ENCODE data around the gene NRK.
"Not testable (repeated sequence)": the region's sequence is repeated elsewhere in the genome, so short reads cannot be mapped to it uniquely, and the experiment has no call there.

The NRK gene, protein sequence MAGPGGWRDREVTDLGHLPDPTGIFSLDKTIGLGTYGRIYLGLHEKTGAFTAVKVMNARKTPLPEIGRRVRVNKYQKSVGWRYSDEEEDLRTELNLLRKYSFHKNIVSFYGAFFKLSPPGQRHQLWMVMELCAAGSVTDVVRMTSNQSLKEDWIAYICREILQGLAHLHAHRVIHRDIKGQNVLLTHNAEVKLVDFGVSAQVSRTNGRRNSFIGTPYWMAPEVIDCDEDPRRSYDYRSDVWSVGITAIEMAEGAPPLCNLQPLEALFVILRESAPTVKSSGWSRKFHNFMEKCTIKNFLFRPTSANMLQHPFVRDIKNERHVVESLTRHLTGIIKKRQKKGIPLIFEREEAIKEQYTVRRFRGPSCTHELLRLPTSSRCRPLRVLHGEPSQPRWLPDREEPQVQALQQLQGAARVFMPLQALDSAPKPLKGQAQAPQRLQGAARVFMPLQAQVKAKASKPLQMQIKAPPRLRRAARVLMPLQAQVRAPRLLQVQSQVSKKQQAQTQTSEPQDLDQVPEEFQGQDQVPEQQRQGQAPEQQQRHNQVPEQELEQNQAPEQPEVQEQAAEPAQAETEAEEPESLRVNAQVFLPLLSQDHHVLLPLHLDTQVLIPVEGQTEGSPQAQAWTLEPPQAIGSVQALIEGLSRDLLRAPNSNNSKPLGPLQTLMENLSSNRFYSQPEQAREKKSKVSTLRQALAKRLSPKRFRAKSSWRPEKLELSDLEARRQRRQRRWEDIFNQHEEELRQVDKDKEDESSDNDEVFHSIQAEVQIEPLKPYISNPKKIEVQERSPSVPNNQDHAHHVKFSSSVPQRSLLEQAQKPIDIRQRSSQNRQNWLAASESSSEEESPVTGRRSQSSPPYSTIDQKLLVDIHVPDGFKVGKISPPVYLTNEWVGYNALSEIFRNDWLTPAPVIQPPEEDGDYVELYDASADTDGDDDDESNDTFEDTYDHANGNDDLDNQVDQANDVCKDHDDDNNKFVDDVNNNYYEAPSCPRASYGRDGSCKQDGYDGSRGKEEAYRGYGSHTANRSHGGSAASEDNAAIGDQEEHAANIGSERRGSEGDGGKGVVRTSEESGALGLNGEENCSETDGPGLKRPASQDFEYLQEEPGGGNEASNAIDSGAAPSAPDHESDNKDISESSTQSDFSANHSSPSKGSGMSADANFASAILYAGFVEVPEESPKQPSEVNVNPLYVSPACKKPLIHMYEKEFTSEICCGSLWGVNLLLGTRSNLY (N-terminal part only)

DNA sequence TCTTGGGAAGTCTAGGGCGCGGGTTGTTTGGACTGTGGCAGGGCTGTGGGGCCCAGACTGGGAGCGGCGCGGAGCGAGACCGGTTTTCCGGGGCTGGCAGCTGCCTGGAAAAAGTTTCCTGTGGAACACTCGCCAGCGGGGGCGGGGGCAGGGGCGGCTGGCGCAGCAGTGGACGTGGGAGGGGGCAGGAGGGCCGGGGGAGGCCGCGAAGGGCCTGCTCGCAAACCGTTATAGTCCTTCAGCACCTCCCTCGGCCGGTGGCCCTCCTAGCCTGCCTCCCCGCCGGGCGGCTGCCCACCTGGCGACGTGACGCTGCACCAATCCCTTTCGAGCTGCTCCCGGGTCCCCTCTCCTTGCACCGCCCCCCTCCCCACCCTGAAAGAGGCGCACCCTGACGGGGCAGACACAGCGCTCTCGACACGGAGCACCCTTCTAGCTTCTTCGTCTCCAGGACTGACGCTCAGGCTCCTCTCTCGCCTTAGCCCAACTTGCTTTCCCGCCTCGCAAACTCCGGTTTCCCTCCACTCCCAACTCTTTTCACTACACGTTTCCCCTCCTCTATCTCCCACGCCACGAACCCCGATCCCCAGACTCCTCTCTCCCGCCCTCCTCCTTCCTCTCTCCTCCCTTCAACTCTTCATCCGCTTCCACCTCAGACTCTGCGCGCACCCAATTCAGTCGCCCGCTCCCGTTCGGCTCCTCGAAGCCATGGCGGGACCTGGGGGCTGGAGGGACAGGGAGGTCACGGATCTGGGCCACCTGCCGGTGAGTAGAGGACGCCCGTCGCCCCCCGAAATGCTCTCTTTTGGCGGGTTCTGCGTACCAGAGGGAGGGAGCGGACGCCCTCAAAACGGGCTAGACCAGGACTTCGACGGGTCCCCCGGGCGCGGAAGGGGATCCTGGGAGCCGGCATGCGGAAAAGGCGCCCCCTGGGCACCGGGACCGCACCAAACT lies at the start of gene NRK:
Gene NRK, plus strand, starts transcription at position 402 of the 954 bp plus-strand sequence. Its CDS starts 307 bp downstream, at position 709.
- no peak for DNase-seq

DNA sequence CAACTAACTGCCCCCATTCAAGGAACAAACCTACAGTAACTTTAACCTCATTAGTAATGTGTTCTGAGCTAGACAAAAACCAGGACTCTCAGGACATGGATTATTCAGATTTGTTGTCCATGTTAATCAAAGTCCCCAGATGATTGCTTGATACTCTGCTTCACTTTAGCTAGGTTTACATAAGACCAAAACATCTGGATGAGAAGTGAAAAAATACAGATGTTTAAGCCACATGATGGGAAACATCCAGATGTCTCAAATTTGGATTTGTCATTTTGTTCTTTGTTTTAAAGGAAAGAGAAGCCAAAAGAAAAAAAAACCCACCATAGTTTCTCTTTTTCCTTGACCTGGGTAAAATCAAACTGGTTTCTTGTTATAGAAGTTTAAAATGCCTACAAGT lies 48.5 kb upstream of the NRK start:
- DNase-seq = no peak

DNA sequence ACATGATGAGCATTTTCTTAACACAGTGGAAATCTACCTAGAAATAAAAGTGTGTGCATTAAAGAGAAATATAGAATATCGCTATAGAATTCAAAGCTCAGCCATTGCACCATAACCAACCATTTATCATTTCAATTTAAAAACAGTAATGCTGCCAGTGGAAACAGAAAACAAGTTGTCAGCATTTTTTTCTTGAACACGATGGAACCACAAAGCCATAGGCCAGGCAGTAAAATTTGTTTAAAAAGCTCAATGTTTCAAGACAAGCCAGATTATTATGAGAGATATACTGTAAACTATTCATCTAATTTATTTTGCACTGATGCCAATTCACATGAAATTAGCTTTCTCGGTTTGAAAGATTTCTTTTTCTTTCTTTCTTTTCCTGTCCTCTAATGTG lies 46.7 kb upstream of the NRK start:
- no peak for DNase-seq

DNA sequence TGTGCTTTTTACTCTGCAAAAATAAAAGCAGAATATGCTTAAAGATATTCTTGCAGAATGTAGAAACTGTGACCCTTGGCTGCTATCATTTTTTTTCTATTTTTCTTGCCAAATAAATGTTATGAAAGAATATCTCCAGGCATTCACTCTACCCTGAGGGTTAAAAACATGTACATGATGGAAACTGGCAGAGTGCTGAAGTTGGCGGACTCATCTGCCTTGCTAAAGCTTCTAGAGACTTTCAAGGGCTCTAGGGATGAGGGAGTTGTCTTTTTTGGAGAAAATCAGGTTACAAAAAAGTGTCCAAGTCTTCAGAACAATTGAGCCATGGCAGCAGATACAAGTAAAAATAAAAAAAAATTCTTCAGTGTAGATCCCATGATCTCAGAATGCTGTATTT lies 40.5 kb upstream of the NRK start:
- DNase-seq = no peak

DNA sequence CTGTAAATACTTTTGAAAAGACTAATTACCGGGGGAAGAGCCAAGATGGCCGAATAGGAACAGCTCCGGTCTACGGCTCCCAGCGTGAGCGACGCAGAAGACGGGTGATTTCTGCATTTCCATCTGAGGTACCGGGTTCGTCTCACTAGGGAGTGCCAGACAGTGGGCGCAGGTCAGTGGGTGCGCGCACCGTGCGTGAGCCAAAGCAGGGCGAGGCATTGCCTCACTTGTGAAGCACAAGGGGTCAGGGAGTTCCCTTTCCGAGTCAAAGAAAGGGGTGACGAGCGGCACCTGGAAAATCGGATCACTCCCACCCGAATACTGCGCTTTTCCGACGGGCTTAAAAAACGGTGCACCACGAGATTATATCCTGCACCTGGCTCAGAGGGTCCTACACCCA lies 25.5 kb upstream of the NRK start:
- DNase-seq = not testable (repeated sequence)

DNA sequence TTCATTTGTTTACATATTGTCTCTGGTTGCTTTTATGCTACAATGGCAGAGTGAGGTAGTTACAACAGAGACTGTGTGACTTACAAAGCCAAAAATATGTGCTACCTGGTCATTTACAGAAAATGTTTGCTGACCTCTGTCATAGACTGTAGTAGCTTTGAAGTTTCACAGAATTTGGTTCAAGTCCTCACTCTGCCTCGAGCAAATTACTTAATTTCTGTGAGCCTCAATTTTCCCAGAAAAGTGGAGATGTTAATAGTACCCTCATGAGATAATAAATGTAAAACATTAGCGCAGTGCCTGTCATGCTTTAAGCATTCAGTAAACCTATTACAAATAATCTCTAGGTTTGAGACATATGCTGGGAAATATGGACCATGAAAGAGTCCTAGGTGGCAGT lies 18.4 kb upstream of the NRK start:
- no peak for DNase-seq

DNA sequence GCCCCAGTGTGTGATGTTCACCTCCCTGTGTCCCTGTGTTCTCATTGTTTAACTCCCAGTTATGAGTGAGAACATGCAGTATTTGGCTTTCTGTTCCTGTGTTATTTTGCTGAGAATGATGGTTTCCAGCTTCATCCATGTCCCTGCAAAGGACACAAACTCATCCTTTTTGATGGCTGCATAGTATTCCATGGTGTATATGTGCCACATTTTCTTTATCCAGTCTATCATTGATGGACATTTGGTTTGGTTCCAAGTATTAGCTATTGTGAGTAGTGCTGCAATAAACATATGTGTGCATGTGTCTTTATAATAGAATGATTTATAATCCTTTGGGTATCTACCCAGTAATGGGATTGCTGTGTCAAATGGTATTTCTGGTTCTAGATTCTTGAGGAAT lies 16.7 kb upstream of the NRK start:
- DNase-seq = not testable (repeated sequence)

DNA sequence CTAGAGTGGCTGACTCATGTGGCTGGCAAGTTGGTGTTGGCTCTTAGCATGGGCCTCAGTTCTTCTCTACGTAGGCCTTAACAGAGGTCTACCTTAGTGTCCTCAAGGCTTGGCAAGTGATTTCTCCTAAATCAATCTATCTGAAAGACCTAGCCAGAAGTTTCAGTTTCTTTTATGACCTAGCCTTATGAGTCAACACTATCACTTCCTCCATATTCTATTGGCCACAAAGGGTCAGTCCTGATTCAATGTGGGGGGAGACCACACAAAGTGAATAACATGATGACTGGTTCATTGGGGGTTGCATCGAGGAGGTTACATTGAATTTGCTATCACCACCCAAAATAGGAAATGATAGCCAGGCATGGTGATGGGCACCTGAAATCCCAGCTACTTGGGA lies 5.8 kb upstream of the NRK start:
- DNase-seq = no peak

DNA sequence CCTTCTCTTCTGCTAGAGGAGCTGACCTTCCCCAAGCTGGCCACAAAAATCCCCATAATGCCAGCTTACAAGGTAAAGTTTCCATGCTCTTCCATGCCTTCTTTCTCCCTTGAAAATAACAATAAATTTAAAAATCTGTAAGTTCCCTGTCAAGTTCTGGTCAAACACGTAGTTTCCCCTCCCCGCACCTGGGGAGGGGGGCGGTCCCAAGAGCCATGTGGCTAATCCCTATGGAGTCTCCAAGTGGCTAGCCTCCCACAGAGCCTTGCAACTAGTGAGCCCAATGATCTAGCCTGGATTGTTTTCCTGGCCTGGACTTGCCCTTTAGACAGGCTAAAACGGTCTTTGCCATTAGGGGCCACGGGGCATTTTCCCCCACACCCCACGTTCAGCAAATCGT lies 2.1 kb upstream of the NRK start:
- no peak for DNase-seq

DNA sequence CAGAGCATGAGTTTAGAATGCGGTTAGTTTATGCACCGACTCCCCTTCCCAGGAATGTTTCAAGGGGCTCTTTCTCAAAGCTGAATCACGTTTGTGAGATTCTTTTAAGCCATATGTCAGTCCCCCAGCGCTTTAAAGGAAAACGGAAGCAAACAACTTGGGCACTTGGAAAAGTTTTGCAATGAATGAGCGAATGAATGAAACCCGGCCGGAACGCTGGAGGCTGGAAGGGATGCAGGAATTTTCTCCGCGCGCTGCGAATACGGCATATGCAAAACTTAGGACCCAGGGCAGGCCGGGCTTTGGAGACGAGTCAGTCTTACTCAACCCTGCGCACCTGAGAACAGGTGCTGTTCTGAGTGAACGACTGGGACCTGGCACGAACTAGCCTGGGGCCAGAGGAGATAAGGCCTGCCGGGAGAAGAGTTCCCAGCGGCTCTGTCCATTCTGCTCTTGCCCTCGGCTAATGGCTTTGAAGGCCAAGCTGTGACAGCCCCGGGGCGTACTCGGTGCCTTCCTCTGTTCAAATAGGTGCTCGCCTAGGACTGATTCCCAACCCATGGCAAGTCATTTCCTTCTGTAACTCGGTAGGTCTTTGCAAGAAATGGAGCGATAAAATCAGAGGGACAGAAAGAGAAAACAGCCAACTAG lies 743 bp upstream of the NRK start:
- DNase-seq = no peak

DNA sequence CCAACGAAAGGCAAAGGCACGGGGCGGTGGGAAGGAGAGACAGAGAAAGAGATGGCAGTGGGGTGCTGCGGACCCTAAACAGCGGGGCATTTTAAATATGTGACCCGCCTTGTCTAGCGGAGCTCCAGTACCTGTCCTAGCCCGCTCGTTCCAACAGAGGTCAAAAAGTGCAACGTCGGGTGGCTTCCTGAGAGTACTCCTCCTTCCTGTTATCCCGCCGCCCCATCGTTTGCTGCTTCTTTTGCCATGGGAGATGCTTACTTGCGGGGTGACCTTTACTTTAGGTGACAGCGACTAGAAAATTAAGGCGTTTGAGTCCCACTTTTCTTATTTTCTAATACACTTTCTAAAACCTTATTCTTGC lies 735 bp downstream of the NRK start:
- DNase-seq = no peak

DNA sequence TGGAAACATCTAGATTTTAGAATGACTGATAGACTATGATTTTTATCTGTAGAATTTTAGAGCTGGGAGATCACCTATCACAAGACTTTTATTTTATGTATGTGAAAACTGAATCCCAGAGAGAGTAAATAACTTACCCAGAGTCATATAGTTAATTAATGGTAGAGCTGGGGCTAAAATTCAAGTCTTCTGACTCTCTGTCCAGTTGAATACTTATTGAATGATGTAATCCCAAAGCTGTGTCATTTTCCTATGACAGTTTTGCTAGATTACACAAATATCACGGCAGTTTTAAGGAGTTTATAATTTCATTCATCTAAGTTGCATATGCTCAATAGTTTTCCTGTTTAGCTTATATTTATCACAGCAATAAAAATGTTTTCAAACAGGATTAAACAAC lies 6.7 kb downstream of the NRK start:
- no peak for DNase-seq

DNA sequence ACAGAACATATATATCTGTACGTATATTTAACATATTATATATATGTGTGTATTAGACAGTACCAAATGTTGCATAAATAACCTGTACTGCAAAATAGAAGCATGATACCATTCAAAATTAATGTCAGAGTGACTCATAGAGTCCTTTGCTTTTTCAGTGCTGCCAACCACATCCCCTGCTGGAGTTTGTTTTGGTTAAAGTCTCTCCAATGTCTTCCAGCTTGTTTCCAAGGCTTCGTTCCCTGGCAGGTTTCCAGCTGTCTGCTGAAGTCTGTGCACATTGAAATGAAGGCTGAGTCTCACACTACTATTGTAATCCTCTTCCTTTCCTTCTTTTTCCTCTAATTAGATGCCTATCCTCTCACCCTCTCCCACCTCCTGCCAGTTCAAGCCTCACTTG lies 14.9 kb downstream of the NRK start:
- DNase-seq = no peak

DNA sequence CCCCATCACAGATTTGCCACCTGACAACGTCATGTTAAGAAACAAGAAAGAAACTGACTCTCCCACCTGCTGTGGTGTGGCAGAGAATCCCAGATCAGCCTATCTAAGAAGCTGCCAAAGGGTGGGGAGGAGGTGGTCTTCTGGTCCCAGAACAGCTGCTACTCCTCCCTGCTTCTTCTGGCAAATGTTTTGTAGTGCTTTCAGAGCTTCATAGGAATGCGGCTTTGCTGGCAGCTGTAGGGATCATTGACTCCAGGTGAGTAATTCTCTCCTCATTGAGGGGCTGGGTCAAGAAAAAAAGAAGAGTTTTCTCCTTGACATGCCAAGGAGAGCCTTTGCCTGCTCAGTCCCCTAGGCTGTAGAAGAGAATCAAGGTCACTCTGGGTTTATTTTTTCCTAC lies 23.3 kb downstream of the NRK start:
- DNase-seq = no peak

DNA sequence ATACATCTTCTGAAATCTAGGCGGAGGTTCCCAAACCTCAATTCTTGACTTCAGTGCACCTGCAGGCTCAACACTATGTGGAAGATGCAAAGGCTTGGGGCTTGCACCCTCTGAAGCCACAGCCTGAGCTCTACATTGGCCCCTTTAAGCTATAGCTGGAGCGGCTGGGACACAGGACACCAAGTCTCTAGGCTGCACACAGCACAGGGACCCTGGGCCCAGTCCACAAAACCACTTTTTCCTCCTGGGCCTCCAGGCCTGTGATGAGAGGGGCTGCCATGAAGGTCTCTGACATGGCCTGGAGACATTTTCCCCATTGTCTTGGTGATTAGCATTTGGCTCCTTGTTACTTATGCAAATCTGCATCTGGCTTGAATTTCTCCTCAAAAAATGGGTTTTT lies 27.8 kb downstream of the NRK start:
- not testable (repeated sequence) for DNase-seq

DNA sequence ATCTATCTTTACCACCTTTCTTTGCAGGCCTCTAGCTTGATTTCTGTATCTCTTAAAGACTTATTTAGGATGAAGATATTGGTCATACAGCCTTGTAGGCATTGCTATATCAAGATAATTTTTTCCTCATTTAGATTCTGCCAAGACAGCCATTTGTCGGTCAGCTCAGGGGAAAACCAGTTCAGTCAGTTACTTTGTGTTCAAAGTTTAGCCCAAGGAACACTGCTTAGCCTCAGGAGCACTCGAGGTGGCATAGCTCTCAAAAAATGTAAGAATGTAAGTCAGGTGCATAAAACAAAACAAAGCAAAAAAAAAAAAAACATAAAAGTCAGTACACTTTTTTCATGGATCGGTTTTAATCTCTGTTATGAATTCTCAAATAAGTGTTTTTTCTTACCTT lies 43.4 kb downstream of the NRK start:
- no peak for DNase-seq

DNA sequence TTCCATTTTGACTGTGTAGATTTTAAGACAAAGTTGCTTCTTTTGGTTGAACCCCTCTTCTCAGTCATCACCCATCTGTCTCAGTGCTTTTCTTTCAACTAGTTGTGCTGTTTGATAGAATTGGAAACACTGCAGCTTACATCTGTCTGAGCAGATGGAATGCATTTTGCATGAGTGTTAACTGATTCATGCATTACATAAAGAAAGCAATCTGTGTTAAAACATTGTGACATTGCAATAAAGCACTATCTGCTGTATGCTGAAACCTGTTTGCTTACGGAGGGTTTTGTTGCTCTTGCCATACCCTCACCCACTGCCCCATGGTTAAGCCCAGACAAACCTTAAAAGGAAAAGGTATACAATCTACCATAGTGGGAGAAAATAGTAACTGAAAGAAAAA lies 47.4 kb downstream of the NRK start:
- DNase-seq = no peak

DNA sequence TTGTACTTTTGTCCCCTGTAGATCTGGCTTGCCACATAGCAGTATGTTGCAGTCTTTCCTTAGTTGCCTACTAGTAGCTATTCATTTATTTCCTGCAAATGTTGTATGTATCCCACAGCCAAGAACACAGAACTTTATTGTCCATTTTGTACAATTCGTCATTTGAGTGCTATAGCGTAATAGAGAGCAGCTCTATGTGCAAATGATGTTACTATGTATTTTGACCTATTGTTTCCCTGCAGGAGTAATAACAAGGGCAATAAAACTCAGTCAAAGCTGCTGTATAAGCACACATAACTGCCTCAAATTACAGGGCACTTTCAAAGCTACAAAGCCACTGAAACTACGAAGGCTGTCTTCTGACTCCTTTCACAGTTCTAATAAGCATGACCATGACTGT lies 48.1 kb downstream of the NRK start:
- no peak for DNase-seq

DNA sequence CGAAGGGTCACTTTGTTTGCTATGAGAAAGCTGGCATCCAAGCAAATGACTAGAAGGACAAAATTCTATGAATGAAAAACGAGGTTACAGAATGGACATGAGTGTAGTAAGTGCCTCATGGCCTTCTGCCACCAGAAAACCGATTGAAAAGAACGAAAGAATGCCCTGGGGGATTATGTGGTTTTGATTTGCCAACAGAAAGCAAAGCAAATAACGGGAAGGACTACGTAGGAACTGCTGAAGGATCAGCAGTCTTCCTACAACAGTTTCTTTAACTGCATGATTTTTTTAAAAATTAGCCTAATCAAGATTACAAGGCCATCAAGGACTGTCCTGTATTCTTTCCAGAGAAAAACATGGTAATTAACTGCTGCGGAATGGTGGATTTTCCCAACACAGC lies 50.6 kb downstream of the NRK start:
- no peak for DNase-seq

DNA sequence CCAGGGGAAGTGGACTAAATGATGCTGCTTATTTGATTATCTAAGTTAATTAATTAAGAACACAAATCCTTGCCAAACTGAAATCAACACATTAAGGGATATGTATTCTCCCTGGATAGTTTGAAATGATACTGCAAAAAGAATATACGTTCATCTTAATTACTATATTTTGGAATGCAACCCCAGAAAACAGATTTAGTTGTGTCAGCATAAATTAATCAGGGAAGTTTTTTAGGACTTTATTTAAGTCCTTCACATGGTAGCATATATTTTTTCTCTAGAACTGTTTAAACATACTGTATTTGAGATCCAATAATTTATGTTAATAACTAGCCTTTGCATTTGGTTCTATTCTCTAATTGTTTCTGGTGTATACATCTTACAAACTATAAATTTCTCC lies 52.5 kb downstream of the NRK start:
- no peak for DNase-seq

DNA sequence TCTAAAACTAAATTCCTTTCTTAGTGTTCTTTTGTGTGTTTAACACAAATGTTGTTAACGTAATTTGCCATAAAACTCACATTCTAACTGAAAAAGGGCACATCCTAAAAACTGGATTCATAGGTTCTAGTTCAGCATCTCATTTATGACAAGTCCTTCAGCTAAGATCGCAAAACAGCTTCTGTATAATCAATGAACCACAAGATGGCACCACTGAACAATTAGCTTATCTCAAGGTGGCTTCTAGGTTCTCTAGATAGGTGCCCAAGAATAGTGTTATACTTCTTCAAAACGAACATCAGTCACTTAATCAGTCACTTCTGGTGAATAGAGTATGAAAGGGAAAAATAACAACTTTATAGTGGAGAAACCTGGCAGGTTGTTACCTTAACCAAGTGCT lies 54.3 kb downstream of the NRK start:
- no peak for DNase-seq

DNA sequence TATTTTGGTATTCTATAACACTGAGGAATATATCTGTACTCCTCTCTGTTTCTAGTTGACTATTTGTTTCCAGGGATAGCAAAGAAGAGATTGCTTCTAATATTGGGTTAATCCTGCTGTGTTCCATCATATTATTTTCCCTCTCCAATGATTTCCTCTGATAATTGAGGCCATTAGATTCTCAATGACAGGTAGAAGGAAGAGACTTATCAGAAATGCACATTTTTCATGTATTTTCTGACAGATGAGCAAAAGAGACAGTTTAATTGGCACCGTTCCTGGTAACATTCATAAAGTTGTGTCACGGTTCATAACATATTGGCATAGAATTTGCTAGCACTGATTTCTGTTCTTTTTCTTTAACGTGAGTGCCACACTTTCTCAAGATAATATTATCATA lies 58.2 kb downstream of the NRK start:
- DNase-seq = no peak

All from activated naive CD4-positive, alpha-beta T cell (primary cell).